Stimulated activated CD4-positive, alpha-beta T cell treated with anti-CD3 and anti-CD28 coated beads, Interleukin-15, amount 100 ng/mL, for 1 hour (primary cell): ENCODE results near the gene JARID2.

Source experiments
- DNase-seq, 2 donors: peaks; one replicate each; pipeline ENCODE4 v3.0.0-alpha.2; 2020; ENCODE audit warnings: low read depth in 1 of 2, low spot score in 1 of 2

The JARID2 gene

GRCh38 chr6:15370733-15371671 lies 125.1 kb downstream of the JARID2 start:
- no peak for DNase-seq

GRCh38 chr6:15372932-15373331 lies 127.1 kb downstream of the JARID2 start:
- no peak for DNase-seq

GRCh38 chr6:15374119-15374518 lies 128.2 kb downstream of the JARID2 start:
- DNase-seq, result no peak

GRCh38 chr6:15375018-15375417 lies 129.1 kb downstream of the JARID2 start:
- DNase-seq, result no peak

- no peak for DNase-seq
Measured at GRCh38 chr6:15375638-15376290, 129.9 kb downstream of the JARID2 start.

DNA sequence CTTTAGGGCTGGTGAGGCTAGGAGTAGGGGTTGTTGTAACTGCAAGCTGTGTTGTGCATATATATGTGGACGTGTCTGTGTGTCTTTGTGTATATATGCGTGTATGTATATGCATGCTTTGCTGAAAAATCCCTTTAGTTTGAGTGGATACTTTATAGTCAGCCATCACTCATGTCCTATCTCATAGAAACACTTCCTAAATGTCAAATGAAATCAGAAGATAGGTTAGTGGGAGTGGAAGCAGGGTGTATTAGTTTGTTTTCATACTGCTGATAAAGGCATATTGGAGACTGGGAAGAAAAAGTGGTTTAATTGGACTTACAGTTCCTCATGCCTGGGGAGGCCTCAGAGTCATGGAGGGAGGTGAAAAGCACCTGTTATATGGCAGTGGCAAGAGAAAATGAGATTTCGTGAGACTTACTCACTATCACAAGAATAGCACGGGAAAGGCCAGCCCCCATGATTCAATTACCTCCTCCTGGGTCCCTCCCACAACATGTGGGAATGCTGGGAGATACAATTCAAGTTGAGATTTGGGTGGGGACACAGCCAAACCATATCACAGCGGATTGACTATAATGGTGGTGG lies 131.1 kb downstream of the JARID2 start:
- DNase-seq, result no peak

- DNase-seq, result no peak
Measured at GRCh38 chr6:15378272-15378671, 132.4 kb downstream of the JARID2 start.

- no peak for DNase-seq
Measured at GRCh38 chr6:15378866-15379265, 133.0 kb downstream of the JARID2 start.

DNA sequence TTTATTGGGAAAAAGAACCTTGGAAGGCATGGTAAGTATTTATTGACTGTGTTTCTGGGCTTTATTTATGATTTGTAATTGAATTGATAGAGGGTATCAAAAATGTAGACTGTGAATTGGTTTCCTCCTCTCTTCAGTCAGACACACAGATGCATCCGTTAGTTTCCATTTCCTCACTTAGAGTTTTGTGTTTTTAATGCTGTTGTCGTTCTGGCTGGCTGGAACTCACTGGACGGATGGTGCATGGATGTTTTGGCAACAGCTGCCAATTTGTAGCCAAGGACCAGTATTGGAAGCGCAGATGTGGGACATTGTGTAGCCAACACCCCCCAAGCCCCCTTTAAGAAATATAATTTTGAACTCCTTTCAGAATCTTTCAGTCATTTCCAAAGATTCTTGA lies 134.5 kb downstream of the JARID2 start:
- DNase-seq, result no peak

GRCh38 chr6:15382089-15382488 lies 136.2 kb downstream of the JARID2 start:
- DNase-seq, result no peak

DNA sequence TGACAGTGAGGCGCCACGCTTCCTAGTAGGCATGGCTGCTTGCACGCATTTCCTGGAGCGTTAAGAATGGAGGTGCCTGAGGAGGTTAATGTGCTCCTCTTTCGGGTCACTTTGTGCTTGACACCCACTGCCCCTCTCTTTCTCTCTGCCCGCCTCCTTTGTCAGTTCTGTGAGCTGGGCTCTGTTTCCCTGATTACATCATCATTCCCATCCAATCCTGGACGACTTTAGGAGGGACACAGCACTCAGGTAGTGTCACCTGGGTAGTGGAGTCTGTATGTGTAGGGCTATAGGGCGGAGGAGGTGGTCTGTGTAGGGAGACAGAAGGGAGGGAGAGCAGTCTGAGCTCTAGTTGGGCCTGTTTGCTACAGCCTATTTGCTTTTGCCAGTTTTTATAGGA lies 136.8 kb downstream of the JARID2 start:
- DNase-seq, result no peak

DNA sequence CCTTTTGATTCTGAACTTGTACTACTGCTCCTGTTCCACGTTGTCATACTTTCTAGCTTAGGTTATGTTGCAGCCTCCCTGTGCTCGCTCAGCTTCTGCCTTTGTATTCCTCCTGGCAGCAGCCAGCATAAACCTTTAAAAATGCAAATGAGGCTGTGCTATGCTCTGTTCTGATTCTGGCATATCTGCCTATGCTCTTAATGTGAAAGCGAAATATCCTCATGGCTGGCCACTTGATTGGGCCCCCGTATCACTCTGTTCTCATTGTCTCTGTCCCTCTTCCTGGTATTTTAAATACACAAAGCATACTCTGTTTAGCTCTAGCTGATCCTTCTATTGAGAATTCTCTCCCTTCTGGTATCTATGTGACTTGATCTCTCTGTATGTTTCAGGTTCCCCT lies 139.0 kb downstream of the JARID2 start:
- DNase-seq, result no peak

GRCh38 chr6:15385521-15385920 lies 139.7 kb downstream of the JARID2 start:
- DNase-seq, result no peak

DNA sequence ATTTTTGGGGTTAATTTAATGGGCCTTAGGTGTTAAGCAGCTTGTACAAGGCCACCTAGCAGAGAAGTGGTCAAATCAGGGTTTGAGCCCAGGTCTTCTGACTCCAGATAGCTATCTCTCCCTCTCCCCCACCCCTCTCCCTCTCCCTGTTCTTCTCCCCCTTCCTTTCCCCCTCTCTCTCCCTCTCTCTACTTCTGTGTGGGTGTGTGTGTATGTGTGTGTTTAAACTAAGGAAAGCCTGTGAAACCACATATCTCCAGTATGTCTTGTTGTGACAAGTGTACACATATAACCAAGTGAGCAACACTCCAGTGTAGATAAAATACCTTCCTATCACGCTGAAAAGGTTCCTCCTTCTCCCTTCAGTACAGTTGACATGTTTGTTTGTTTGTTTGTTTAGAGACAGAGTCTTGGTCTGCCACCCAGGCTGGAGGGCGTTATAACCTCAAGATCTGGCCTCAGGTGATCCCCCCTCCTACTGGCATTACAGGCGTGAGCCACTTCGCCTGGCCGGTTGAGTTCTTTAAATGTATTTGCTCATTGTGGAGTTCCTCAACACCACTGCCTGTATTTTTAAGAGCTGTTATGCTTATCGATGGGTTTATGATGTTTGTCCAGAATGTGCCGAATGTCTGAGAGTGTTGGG lies 140.4 kb downstream of the JARID2 start:
- DNase-seq, result no peak

DNA sequence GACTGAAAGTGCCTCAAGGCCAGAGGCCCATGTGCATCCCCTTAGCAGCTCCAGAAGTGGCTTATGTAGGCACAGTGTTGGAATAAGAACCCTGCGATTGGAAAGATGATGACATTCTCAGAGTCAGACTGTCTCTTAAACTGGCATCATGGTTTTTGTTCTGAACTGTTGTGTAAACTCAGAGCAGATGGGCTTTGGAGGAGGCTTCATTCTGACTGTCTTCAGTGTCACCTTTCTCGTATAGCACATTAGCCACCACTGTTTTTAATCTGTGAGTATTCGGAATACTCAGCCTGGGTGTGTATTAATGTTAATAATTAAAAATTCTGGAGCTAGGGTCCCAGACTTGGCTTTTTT lies 140.9 kb downstream of the JARID2 start:
- DNase-seq, result no peak

DNA sequence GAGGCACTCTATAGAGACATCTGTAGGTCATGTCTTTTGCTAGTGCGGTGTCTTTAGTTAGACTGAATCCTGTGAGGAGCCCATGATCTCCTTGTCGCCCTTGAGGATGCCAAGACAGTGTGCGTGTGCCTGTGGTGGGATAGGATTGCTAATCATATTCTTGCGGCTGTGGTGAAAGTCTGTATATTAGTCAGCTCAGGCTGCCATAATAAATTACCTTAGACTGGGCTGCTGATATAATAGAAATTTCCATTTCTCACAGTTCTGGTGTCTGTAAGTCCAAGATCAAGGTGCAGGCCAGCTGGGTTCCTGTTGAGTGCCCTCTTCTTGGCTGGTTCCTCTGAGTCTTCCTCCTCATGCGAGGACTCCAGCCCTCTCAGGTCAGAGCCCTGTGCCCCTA lies 141.2 kb downstream of the JARID2 start:
- no peak for DNase-seq

GRCh38 chr6:15389084-15389764 lies 143.4 kb downstream of the JARID2 start:
- DNase-seq, result no peak

DNA sequence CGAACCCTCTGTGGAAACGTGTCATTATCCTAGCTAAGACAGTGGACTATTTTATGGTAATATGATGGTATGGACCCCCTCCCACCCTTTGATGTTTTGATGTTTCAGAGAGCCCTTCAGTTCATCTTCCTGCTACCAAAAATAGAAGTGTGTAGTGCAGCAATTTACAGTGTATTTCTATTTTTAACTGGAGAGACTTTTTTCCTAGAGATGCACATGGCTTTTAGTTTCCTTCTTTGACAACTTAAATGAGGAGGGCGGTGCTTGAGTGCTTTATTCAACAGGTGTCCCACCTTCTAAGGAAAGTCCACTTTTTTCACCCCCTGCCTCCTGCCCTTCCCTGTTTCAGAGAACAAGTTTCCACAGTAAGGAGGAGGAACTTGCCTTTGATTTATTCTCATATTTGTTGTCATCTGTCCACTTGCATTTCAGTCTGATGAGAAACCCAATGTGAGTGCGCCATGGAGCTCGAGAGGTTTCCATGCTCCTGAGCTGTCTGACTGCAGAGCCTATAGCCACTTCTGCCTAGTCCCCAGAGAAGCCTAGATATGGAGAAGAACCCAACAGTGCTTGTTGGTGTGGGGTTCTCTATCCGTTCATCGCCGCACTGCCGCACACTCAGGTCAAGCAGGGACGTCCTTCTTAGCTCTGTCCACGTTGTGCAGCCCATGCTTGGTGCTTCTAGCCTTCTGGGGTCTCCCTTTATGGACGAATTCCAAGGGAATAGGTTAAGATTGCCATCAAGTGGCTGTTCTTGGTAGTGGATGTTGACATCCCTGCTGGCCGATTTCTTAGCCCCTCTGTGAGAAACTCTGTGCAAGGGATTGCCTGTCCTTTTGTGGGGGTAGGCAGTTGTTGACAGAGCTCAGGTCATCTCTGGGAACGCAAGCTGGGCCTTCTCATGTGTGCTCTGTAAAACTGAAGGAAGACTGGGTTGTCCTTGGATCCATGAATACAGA lies 144.2 kb downstream of the JARID2 start:
- no peak for DNase-seq

DNA sequence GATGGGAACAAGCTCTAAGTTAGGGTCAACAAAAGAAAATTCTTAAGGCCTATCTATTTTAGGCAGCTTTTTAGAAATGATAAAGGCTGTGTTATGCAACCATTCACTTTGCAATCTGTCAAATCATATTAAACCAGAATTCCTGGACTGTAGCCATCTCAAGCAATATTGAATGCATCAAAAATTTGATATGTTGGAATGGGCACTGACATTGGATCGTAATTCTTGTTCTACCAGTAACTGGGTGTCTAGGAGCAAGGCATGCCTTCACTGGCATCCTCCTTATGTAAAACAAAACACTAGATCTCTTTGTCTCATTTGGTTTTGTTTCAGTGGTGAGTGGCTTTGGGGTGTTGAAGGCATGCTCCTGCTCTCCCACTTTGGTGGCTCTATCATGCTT lies 145.6 kb downstream of the JARID2 start:
- DNase-seq, result no peak

DNA sequence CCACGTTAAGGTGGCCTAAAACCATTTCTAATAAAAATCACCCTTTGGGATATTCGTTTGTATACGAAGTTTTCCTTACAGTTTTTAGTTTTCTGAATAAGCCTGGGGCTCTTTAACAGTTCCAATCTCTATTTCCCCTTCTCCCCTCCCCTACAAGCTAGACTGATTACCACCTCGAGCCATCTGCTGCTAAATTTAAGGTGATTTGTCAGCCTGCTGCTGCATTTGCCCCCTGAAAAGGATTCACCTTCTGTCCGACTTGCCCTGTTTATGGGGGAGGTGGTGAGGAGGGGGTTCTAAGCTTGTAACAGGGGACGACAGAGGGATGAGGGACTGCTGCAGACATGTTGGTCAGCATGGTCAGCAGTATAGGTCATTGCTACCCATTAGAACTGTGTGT lies 146.3 kb downstream of the JARID2 start:
- DNase-seq, result no peak
